ENCODE measurements around the gene PDE9A. TPM values are rescaled to one million over a fixed set of nuclear protein-coding genes. Genes with fewer than 3 reads are reported as not detected.

PDE9A gene
- total and polyA plus RNA-seq, 2 donors (not counting 3 experiments of a cell fraction or from before 2014, with no cell fraction given), result 0.28 to 2.2 TPM

DNA sequence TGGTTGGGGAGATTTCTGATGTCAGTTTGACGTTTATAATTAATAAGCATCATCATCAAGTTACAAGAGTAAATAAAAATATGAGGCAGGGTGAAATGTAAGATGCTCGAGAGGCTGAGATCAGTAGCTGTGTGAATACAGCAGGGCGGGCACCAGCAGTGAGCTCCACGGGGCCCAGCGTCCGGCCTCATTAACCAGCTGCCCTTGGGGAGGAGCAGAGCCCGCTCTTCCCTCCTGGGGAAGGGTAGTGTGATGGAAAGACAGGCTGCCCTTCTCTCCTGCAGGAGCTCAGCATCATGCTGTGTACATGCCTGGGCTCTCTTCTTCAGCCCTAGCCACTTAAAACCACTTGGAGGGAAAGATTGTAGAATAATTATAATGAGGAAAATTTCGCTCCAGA is 23.4 kb downstream of the PDE9A start:
- ChIA-PET POLR2A (no interaction called here), CTCF (interaction anchor here (0.8 kb wide), 1 partner anchor 84 kb away, joined by 3 read pairs; no protein-coding TSS in a partner anchor)
- H3K4me1 ChIP-seq (ENCODE audit: control insufficient read depth, extremely low read depth, insufficient read depth, low read length), result peaks cover 10% of the 10 kb centered on the region
- H3K4me3 ChIP-seq (replicated peaks in 1 of 3; ENCODE audit: insufficient read depth in 1 of 3, low read depth in 1 of 3, low read length in 3 of 3), result no peak overlapping the region
- H3K79me2 ChIP-seq (ENCODE audit: control insufficient read depth, insufficient read depth, low read length), result no peaks in the 10 kb centered on the region
- H3K4me2 ChIP-seq (ENCODE audit: insufficient read depth, low read length), result no peak overlapping the region
- dilution Hi-C loops (cut with MboI; ENCODE audit: extremely low pct_ligation_motif_present, low sequenced_read_pairs) (no loop called here), intact Hi-C loops (cut with micrococcal nuclease) (no loop called here)
- no peak overlapping the region for H3K9ac ChIP-seq (replicated peaks; ENCODE audit: extremely low read depth, insufficient read depth, low read length)
- FAIRE-seq (no peak), DNase-seq (ENCODE audit: low read depth, low spot score) (no peak)
- no TSS peak for BruUV-seq (replicated peaks)
- H3K9me1 ChIP-seq (replicated peaks; ENCODE audit: control insufficient read depth, extremely low read depth, insufficient read depth, low read length), result no peaks in the 10 kb centered on the region
- H3K27ac ChIP-seq (ENCODE audit: insufficient read depth, low read depth, low read length), result no peak overlapping the region
- H2AFZ ChIP-seq (ENCODE audit: low read depth, low read length), result no peak overlapping the region
- TF ChIP-seq JUN (IDR thresholded peaks at IDR 0.05; ENCODE audit: borderline replicate concordance, insufficient read depth, insufficient read length, low read depth) (no peak), POLR2A (IDR thresholded peaks at IDR 0.05; ENCODE audit: low read depth, low read length) (no peak), GATA2 (IDR thresholded peaks at IDR 0.05; ENCODE audit: insufficient read depth, insufficient read length, low read depth, low read length) (no peak), POLR2AphosphoS5 (IDR thresholded peaks at IDR 0.05; ENCODE audit: insufficient read depth, low read depth, low read length) (no peak), MYC (IDR thresholded peaks at IDR 0.05; ENCODE audit: low read depth, low read length) (no peak), EZH2 (IDR thresholded peaks at IDR 0.05; ENCODE audit: borderline replicate concordance, low read depth, low read length, severe bottlenecking) (no peak), FOS (IDR thresholded peaks at IDR 0.05; ENCODE audit: borderline replicate concordance, insufficient read depth, low read length) (no peak)
- TF ChIP-seq, protein P1, sequence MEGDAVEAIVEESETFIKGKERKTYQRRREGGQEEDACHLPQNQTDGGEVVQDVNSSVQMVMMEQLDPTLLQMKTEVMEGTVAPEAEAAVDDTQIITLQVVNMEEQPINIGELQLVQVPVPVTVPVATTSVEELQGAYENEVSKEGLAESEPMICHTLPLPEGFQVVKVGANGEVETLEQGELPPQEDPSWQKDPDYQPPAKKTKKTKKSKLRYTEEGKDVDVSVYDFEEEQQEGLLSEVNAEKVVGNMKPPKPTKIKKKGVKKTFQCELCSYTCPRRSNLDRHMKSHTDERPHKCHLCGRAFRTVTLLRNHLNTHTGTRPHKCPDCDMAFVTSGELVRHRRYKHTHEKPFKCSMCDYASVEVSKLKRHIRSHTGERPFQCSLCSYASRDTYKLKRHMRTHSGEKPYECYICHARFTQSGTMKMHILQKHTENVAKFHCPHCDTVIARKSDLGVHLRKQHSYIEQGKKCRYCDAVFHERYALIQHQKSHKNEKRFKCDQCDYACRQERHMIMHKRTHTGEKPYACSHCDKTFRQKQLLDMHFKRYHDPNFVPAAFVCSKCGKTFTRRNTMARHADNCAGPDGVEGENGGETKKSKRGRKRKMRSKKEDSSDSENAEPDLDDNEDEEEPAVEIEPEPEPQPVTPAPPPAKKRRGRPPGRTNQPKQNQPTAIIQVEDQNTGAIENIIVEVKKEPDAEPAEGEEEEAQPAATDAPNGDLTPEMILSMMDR (IDR thresholded peaks at IDR 0.05; ENCODE audit: extremely low read depth in 1 of 2, insufficient read depth in 1 of 2, low read depth in 1 of 2, low read length in 2 of 2), result no peak
- TF ChIP-seq, protein P2, sequence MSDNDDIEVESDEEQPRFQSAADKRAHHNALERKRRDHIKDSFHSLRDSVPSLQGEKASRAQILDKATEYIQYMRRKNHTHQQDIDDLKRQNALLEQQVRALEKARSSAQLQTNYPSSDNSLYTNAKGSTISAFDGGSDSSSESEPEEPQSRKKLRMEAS (IDR thresholded peaks at IDR 0.05; ENCODE audit: insufficient read depth, insufficient read length), result no peak
- peaks cover 0 to 9% of the 10 kb centered on the region in 2 experiments for H3K27me3 ChIP-seq (ENCODE audit: control insufficient read depth in 2 of 2, insufficient read depth in 2 of 2, low read length in 2 of 2)
- no peaks in the 10 kb centered on the region for H3K9me3 ChIP-seq (replicated peaks; ENCODE audit: control insufficient read depth, insufficient read depth, low read length)
- no peaks in the 10 kb centered on the region for H4K20me1 ChIP-seq (replicated peaks; ENCODE audit: control insufficient read depth, extremely low read depth, insufficient read depth, low read length)
- no peaks in the 10 kb centered on the region for H3K36me3 ChIP-seq (ENCODE audit: control insufficient read depth in 2 of 2, extremely low read depth in 1 of 2, insufficient read depth in 2 of 2, low read length in 2 of 2)
